ENCODE results near the gene DIS3L2.
"Not testable (repeated sequence)": the region's sequence is repeated elsewhere in the genome, so short reads cannot be mapped to it uniquely, and the experiment has no call there.

DIS3L2 gene

DNA sequence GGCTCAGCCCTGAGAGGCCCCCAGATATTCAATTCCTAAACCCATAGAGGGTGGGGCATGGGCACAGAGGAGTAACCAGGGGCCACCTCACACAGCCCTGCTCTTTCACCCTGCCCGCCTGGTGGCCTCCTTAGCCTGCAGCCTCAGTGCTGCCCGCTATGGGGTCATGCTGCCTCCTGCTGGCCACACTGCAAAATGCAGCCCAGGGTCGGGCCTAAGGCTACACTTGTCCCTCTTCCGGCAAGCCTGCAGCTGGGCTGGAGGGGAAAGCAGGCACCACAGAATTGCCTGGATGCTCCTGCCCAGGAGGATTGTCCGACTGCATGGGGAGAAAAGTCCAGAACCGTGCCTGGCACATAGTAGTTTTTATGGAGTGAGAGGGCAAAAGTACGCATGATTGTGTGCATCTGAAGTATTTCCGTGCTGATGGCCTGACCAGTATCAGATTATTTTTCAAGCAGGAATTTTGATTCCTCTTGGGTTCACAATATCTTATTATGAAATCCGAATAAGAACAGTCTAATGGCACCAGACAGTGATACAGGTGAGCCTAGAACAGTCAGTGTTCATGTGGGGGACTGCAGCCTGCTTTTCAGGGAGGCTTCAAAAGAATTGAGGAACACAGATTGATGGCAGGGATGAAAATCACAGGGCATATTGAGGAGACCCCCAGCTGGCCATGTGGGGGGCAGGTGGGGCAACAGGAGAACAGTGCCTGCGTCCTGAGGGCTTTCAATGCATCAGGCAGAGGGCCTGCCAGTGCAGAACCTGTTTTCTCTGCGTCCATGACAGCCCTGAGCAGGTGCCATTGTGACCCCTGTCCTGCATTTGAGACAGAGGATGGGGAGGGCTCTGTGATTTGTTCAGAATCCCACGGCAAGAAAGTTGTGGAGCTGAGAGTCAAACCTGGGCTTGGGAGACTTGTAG lies 365.9 kb downstream of the DIS3L2 start:
- H3K9me3 Mint-ChIP-seq, result no peaks in the 10 kb centered on the region
- no peaks in the 10 kb centered on the region for H3K27me3 Mint-ChIP-seq
- no peak overlapping the region for H3K27ac Mint-ChIP-seq
- no peak overlapping the region for H3K4me3 Mint-ChIP-seq
- peaks cover 19% of the 10 kb centered on the region for H3K4me1 Mint-ChIP-seq (ENCODE audit: low read depth)
- H3K36me3 Mint-ChIP-seq (ENCODE audit: low read depth), result no peaks in the 10 kb centered on the region

DNA sequence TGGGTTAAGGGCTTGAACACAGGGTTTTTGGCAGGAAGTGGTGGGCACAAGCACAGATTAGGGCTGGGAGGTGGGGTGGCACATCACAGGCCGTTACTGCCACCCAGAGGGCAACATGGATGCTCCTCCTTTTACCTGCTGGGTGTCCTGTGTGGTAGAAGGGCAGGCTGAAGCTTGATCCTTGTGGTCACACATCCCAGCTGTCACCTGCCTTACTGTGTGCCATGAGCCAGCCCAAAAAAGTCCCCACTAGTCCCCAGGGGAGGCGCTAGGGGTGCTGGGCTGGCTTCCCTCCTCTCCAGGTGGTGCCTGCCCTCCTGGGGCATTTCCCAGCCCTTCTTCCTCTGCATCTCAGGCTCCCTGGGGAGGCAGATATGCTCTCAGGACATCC lies 366.5 kb downstream of the DIS3L2 start:
- Mint-ChIP-seq H3K9me3 (no peaks in the 10 kb centered on the region), H3K4me3 (no peak overlapping the region), H3K4me1 (ENCODE audit: low read depth) (peaks cover 12% of the 10 kb centered on the region), H3K27me3 (no peaks in the 10 kb centered on the region), H3K27ac (no peak overlapping the region), H3K36me3 (ENCODE audit: low read depth) (no peaks in the 10 kb centered on the region)

DNA sequence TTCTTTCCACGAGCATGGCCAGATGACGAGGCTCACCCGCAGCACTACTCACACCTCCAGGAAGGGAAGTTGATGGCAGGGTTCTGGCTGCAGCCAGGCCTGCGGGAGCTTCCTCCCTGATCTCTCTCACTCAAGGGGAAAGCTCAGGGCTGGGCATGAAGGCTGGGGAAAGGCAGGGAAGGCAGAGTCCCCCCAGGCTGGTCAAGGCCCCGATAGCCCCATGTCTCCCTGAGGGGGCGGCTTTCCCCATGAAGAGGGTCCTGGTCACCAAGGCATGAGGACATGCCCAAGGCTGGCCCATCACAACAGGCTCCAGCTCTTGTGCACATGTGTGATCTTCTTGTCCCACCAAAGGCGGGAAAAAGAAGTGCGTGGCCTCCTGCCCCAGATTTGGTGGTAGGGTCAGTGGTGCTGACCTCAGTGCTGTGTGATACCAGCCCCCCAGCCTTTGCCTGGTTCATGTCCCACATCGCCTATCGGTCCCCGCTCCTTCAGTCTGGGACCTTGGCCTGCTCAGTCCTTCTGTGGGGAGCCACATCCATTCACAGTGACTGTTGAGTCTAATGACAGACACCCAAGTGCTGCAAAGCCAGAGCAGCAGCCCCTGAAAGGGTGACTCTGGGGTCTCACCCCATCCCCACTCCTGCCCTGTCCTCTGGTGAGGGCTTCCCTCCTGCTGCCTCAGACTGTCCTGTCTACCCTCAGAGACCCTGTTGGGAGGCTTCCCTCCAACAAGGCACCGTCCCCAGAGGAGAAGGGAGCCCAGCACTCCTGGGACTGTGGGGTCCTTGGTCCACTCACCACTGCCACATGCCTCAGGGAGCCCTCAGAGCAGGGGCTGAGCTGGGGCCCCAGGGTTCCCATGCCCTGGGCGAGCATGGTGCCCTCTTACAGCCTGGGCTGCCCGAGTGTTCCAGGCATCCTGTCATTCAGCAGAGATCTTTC lies 367.3 kb downstream of the DIS3L2 start:
- H3K4me1 Mint-ChIP-seq (ENCODE audit: low read depth), result peaks cover 6% of the 10 kb centered on the region
- no peaks in the 10 kb centered on the region for H3K36me3 Mint-ChIP-seq (ENCODE audit: low read depth)
- no peaks in the 10 kb centered on the region for H3K9me3 Mint-ChIP-seq
- H3K4me3 Mint-ChIP-seq, result no peak overlapping the region
- no peak overlapping the region for H3K27ac Mint-ChIP-seq
- no peaks in the 10 kb centered on the region for H3K27me3 Mint-ChIP-seq

DNA sequence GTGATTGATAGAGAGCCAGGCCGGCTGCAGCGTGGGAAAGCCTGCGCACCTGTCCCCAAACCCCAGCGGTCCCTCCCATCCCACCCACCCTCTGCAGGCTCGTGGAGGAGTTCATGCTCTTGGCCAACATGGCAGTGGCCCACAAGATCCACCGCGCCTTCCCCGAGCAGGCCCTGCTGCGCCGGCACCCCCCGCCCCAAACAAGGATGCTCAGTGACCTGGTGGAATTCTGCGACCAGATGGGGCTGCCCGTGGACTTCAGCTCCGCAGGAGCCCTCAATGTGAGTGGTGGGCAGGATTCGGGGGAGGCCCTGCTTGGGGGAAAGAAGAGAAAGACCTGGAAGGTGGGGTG lies 368.2 kb downstream of the DIS3L2 start:
- H3K27ac Mint-ChIP-seq, result no peak overlapping the region
- no peak overlapping the region for H3K4me3 Mint-ChIP-seq
- H3K27me3 Mint-ChIP-seq, result no peaks in the 10 kb centered on the region
- H3K4me1 Mint-ChIP-seq (ENCODE audit: low read depth), result peaks cover 4% of the 10 kb centered on the region
- no peaks in the 10 kb centered on the region for H3K36me3 Mint-ChIP-seq (ENCODE audit: low read depth)
- H3K9me3 Mint-ChIP-seq, result no peaks in the 10 kb centered on the region

DNA sequence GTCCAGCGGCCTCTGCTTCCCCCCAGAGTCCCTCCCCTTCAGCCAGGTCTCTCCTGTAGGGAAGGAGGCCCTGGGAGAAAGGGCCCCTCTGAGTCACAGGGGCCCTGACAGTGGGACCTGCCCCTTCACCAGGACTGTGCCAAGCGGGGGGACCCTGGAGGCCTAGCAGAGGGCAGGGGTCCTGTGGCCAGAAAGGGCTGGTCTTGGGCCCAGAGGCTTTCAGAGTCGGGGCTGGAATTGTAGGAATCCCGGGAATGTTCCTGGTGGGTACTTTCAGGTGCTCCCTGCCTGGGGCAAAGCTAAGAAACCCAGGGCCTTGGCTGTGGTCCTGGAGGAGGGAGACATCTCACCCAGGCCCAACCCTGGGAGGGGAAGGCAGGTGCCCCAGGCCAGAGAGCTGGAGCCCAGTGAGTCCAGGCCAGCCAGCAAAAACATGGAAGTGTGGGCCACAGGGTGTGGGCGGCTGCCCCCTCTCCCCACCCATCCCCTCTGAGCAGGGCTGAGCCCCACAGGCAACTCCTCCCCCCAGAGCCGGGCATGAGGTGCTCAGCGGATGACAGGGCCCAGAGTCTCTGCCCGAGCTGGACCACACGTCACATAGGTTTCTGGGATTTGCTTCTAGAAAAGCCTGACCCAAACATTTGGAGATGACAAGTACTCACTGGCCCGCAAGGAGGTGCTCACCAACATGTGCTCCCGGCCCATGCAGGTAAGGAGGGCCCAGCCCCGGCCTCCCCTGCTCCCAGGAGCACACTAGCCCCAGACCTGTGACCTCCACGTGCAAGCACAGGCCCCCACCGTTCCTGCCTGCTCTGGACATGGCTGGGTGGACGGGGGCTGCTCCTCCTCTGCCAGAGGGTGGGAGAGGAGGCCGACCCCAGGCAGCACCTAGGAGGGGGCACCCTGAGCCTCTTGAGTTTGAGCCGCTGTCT lies 368.8 kb downstream of the DIS3L2 start:
- Mint-ChIP-seq H3K27ac (no peak overlapping the region), H3K9me3 (no peaks in the 10 kb centered on the region), H3K27me3 (no peaks in the 10 kb centered on the region), H3K4me1 (ENCODE audit: low read depth) (peaks cover 4% of the 10 kb centered on the region), H3K36me3 (ENCODE audit: low read depth) (no peaks in the 10 kb centered on the region), H3K4me3 (no peak overlapping the region)

DNA sequence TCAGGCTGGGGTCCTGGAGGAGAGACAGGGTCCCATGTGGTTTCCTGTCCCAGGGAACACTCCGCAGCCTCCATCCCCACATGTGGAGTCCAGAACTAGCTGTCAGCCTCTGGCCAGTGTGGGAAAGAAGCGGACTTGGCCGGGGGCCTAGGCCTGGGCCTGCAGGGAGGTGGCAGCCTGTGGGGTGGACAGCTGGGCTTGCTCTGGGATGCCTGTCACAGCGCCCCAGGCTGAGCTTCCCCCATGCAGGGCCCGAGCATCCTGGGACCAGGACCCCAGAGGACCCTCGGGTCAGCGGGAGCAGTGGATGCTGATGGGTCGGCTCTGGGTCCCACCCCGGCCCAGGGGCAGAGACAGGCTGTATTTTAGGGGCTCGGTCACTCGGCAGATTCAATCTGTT lies 369.5 kb downstream of the DIS3L2 start:
- not testable (repeated sequence) for H3K27ac Mint-ChIP-seq; H3K4me3 Mint-ChIP-seq; H3K9me3 Mint-ChIP-seq; H3K27me3 Mint-ChIP-seq; H3K4me1 Mint-ChIP-seq (ENCODE audit: low read depth); H3K36me3 Mint-ChIP-seq (ENCODE audit: low read depth)

DNA sequence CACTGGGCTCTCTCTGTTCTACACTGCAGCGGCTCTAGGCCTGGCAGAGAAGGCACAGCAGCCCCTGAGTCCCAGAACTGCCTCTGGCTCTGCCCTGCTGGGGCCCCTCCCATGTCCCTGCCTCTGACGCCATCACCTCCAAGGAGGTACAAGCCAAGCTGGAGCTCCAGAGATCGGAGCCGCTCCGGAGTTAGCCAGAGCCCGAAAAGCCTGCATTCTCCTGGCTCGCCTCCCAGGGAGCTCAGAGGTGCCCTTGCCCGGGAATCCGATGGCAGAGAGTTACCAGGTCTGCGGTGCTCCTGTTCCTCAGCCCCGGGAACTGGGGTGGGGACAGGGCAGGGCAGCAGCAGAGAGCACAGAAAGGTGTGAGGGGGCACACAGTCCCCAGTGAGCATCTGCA lies 370.1 kb downstream of the DIS3L2 start:
- not testable (repeated sequence) for H3K36me3 Mint-ChIP-seq (ENCODE audit: low read depth); H3K4me1 Mint-ChIP-seq (ENCODE audit: low read depth); H3K9me3 Mint-ChIP-seq; H3K27me3 Mint-ChIP-seq; H3K4me3 Mint-ChIP-seq; H3K27ac Mint-ChIP-seq

DNA sequence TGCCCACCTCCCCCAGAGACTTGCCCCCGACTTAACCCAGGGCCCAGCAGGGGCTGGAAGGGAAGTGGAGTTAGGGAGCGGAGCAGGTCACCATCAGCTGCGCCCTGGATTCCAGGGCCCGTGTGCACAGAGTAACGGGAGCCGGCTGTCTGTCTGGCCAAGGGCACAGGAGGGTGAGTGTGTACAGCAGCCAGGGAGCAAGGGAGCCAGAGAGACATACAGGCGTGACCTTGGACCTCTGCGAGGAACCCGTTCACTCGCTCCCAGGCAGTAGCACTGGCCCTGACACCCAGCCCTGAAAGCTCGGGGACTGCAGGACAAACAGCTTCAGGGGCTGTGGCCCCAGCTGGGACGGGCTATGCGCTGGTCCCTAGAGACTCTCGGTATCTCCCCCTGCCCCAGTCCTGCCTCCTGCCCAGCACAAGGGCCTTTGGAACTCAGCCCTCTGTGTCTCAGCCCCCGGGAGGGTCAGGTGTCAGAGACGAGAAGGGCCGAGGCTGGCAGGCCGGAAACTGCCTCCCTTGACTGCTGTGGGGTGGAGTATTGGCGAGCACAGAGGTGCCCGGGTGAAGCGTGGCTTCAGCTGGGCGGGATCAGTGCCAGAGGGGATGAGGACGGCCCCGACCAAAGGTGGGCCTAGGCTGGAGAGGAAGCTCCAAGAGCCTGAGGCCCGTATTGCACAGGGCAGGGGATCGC lies 370.9 kb downstream of the DIS3L2 start:
- not testable (repeated sequence) for H3K36me3 Mint-ChIP-seq (ENCODE audit: low read depth); H3K4me3 Mint-ChIP-seq; H3K27ac Mint-ChIP-seq; H3K27me3 Mint-ChIP-seq; H3K4me1 Mint-ChIP-seq (ENCODE audit: low read depth); H3K9me3 Mint-ChIP-seq

DNA sequence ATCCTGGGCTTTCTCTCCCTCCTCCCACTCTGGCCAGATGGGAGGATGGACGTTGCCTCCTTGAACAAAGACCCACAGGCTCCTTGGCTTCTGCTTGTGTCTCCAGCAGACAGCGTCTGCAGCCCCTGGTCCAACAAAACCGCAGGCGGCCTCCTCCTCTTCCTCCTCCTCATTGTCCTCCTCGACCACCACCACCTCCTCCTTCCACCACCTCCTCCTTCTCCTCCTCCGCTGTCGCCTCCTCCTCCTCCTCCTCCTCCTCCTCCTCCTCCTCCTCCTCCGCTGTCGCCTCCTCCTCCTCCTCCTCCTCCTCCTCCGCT lies 371.4 kb downstream of the DIS3L2 start:
- Mint-ChIP-seq H3K36me3 (ENCODE audit: low read depth) (no peaks in the 10 kb centered on the region), H3K4me3 (no peak overlapping the region), H3K9me3 (no peaks in the 10 kb centered on the region), H3K4me1 (ENCODE audit: low read depth) (no peaks in the 10 kb centered on the region), H3K27me3 (no peaks in the 10 kb centered on the region), H3K27ac (no peak overlapping the region)

DNA sequence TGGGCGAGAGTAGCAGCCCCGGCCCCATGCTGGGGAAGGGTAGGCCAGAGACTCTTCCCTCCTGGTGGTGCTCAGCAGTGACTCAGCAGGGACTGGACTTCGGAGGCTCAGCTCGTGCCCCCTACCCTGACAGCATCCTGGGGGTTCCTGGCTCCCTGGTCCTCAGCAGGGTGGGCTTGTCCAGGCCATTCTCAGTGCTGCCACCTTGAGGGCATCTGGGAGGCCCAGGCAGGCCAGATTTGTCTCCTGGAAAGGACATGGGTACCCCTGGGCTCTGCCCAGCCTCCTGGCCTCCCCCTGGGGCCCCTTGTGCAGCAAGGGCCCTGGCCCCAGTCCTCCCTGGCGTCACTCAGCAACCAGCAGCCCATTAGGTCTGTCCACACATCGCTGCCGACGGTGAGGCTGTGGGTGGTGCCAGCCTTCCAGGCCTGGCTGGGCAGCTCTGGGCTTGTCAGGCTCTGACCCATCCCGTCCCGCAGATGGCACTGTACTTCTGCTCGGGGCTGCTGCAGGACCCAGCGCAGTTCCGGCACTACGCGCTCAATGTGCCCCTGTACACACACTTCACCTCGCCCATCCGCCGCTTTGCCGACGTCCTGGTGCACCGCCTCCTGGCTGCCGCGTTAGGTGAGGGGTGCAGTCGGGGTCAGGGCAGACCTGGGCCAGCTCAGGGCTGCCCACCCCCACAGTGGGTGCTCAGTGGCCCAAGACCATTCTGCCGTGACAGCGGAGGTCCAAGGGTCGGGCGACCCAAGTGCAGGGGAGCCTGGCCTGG lies 372.0 kb downstream of the DIS3L2 start:
- no peaks in the 10 kb centered on the region for H3K36me3 Mint-ChIP-seq (ENCODE audit: low read depth)

DNA sequence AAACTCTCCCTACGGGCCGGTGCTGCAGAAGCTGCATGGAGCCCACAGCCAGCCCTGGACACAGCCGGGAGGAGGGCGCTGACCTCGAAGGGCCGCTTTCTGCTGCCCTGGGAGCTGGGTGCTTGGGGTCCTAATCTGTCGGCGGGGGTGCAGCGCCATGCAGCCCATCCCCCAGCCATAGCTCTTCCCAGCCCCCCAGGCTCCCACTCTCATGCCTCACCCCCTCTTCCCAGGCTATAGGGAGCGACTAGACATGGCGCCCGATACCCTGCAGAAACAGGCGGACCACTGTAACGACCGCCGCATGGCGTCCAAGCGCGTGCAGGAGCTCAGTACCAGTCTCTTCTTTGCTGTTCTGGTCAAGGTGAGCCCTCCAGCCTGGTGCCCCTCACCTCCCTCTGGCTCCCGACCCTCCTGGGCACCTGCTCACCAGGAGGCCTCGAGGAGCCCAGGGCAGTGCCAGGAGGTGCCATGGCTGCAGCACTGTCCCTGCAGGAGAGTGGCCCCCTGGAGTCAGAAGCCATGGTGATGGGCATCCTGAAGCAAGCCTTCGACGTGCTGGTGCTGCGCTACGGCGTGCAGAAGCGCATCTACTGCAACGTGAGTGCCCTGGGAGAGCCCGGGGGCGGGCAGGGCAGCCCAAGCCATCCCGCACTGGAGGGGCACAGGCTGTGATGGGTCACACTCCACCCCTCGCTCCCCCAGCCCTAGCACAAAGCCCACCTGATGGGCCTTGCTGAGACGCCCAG lies 372.8 kb downstream of the DIS3L2 start:
- not testable (repeated sequence) for H3K27me3 Mint-ChIP-seq; H3K4me3 Mint-ChIP-seq; H3K36me3 Mint-ChIP-seq (ENCODE audit: low read depth); H3K27ac Mint-ChIP-seq; H3K4me1 Mint-ChIP-seq (ENCODE audit: low read depth); H3K9me3 Mint-ChIP-seq

More for the DNA sequence above, 372.0 kb downstream of the DIS3L2 start:
- Mint-ChIP-seq H3K4me1 (ENCODE audit: low read depth) (no peaks in the 10 kb centered on the region), H3K9me3 (no peaks in the 10 kb centered on the region), H3K4me3 (no peak overlapping the region), H3K27ac (no peak overlapping the region), H3K27me3 (no peaks in the 10 kb centered on the region)

DNA sequence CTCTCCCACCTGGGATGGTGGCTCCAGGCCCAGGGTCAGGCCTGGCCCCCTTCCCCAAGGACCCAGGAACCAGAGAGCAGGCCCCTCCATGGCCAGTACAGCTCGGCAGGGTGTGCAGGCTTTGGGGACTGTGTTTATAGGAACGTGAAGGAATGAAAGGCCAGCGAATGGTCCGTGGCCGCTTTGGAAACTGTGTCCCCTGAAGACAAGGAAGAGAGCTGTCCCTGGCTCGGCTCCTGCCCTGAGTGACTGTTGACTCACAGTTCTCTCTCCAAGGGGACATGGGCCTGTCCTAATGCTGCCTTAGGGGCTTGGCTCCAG lies 373.3 kb downstream of the DIS3L2 start:
- not testable (repeated sequence) for H3K36me3 Mint-ChIP-seq (ENCODE audit: low read depth); H3K27ac Mint-ChIP-seq; H3K9me3 Mint-ChIP-seq; H3K4me3 Mint-ChIP-seq; H3K27me3 Mint-ChIP-seq; H3K4me1 Mint-ChIP-seq (ENCODE audit: low read depth)

DNA sequence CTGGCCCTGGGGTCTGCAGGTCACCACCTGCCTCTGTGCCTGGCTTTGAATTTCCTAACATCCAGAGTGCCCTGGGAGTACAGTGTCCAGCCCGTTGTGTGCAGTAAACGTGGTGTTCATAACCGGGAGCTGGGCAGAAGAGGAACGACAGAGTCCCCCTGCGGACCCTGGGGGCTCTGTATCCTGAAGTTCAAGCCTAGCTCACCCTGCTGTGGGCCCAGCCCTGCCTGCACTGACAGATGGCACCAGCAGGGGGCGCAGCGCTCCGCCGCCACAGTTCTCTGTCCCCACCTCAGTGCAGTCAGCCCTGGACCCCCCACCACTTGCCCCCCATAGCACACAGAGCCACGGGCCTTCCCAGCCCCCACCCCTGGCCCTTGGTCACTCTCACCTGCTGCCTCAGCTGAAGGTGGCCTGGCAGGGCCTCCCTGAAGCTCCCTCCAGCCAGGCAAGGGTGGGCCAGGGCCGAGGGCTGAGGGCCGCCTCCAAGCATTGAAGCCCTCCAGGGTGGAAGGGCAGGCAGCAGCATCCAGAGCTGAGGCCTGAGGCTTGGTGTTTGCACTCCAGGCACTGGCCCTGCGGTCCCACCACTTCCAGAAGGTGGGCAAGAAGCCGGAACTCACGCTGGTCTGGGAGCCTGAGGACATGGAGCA lies 373.8 kb downstream of the DIS3L2 start:
- H3K27ac Mint-ChIP-seq, result not testable (repeated sequence)

More for the DNA sequence above, 373.8 kb downstream of the DIS3L2 start:
- not testable (repeated sequence) for H3K9me3 Mint-ChIP-seq; H3K4me3 Mint-ChIP-seq; H3K27me3 Mint-ChIP-seq; H3K36me3 Mint-ChIP-seq (ENCODE audit: low read depth); H3K4me1 Mint-ChIP-seq (ENCODE audit: low read depth)
